ENCODE results near the gene BRD3. TPM values are rescaled to one million over a fixed set of nuclear protein-coding genes. Genes with fewer than 3 reads are reported as not detected.

Gene BRD3
- total and polyA plus RNA-seq, 8 donors = 8.8 to 36.3 (median 16.5) TPM

DNA sequence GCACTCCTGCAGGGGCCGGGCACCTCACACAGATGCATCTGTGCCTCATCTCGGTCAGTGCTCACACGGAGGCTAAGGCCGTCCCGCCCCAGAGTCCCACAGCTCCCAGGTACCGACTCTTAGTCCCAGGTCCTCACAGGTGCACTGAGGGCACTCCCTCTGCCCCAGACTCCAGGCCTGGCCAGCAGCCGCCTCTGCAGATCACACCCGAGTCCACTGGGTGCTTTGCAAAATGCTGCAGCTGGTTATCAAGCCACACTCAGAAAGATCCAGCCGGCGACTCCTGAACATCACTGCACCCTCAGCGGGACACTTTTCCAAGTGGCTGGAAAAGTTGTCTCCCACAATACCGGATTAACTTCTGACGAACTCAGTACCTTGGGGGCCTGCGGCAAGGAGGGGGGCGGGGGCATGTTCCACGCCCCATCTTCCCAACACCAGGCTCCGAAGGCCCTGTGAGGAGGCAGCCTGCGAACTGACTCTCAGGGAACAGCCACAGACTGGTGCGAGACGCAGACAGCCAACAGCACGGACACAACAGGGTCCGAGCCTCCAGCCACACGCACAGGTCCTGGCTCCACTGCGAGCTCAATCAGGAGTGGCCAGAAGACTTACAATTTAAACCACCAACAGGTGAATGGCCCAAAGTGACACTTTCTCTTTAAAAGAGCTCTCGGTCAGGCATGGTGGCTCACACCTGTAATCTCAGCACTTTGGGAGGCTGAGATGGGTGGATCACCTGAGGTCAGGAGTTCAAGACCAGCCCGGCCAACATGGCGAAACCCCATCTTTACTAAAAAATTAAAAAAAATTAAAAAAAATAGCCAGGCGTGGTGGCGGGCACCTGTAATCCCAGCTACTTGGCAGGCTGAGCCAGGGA lies 4.0 kb downstream of the BRD3 start:
- H3K9me3 ChIP-seq = no peaks in the 10 kb centered on the region
- H3K27me3 ChIP-seq = no peaks in the 10 kb centered on the region
- 89 to 90% methylated on average over 29 of the region's 29 CpGs for WGBS, 2 donors
- H3K36me3 ChIP-seq = no peaks in the 10 kb centered on the region
- intact Hi-C loops (cut with DNase I) = loop anchor here in 1 of 3 donors (10.0 kb wide), 1 partner anchor 71 kb away; the partner anchor contains the start of gene WDR5
- no peak for FAIRE-seq
- H3K4me1 ChIP-seq = peaks cover 0 to 24% (median 7%) of the 10 kb centered on the region in 3 donors
- no peak overlapping the region for H3K27ac ChIP-seq
- no peak overlapping the region for H3K4me3 ChIP-seq
- no peak for ATAC-seq
- TF ChIP-seq, protein P1, sequence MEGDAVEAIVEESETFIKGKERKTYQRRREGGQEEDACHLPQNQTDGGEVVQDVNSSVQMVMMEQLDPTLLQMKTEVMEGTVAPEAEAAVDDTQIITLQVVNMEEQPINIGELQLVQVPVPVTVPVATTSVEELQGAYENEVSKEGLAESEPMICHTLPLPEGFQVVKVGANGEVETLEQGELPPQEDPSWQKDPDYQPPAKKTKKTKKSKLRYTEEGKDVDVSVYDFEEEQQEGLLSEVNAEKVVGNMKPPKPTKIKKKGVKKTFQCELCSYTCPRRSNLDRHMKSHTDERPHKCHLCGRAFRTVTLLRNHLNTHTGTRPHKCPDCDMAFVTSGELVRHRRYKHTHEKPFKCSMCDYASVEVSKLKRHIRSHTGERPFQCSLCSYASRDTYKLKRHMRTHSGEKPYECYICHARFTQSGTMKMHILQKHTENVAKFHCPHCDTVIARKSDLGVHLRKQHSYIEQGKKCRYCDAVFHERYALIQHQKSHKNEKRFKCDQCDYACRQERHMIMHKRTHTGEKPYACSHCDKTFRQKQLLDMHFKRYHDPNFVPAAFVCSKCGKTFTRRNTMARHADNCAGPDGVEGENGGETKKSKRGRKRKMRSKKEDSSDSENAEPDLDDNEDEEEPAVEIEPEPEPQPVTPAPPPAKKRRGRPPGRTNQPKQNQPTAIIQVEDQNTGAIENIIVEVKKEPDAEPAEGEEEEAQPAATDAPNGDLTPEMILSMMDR (IDR thresholded peaks at IDR 0.05) = no peak
- peak in 2 of 6 donors; percentile 21 to 61 for DNase-seq

DNA sequence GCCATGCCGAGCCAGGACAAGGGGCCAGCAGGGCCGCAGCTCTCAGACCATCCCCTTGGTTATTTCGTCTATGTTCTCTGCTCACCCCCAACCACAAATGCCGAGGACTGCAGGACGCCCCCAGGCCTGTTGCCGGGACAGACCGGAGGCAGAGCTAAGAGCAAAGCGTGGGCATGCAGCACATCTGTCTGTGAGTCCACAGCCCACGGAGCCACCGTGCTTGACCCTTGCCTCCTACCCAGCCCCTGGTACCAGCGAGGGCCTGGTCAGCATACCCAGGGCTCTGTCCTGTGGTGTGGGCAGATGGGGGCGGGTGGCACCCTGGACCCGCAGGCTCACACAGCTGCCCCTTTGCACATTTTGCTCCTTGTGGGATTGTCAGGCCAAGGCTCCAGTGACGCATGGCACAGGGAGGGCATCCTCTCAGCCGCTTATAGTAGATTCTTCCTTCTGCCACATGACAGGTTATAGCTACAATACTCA lies 4.7 kb downstream of the BRD3 start:
- WGBS, 2 donors = 90 to 93% methylated on average over 15 of the region's 15 CpGs
- intact Hi-C loops (cut with DNase I) = loop anchor here in 1 of 3 donors (10.0 kb wide), 1 partner anchor 72 kb away; the partner anchor contains the start of gene WDR5
- DNase-seq (peak in 3 of 6 donors; percentile 30 to 62 (median 55)), FAIRE-seq (no peak), ATAC-seq (no peak)
- no peak overlapping the region for H3K4me3 ChIP-seq
- no peaks in the 10 kb centered on the region for H3K36me3 ChIP-seq
- H3K27me3 ChIP-seq = no peaks in the 10 kb centered on the region
- no peaks in the 10 kb centered on the region for H3K9me3 ChIP-seq
- H3K27ac ChIP-seq = no peak overlapping the region
- TF ChIP-seq, protein P1 (IDR thresholded peaks at IDR 0.05) = no peak
- H3K4me1 ChIP-seq = peaks cover under 1 to 29% (median 7%) of the 10 kb centered on the region in 3 donors

DNA sequence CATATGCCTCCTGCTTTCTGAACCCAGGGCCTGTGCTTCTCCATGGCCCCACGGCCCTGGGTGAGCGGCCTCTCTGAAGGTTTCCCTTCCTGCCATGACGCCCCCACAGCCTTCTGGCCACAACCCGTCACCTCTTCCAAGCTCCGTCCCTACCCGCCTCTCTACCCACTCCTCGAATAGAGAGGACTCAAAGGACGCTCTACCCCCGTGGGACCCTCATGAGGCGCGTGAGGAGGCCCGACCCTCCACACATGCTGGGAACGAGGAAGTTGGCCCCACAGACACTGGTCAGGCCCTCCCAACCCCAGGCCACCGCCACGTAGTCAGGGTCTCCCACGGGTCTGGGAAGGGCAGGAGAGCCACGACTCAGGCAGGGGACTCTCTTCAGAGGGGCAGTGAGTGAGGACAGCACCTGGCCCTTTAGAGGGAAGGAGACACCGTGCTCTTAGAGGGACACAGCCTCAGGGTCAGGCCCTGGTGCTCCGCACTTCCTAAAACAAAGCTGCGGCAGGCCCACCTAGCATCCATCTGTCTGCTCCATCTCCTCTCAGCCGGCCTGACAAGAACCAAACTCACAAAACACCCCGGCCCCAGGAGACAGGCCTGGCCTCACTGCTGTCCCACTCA lies 5.3 kb downstream of the BRD3 start:
- TF ChIP-seq, protein P1 (IDR thresholded peaks at IDR 0.05) = no peak
- peaks cover 6 to 35% (median 7%) of the 10 kb centered on the region in 3 donors for H3K4me1 ChIP-seq
- H3K36me3 ChIP-seq = no peaks in the 10 kb centered on the region
- peak in 1 of 6 donors; percentile 66 for DNase-seq
- H3K27ac ChIP-seq = peak overlapping the region in 1 of 4 donors; percentile 44
- no peaks in the 10 kb centered on the region for H3K27me3 ChIP-seq
- 78 to 79% methylated on average over 20 to 22 of the region's 22 CpGs for WGBS, 2 donors
- no peaks in the 10 kb centered on the region for H3K9me3 ChIP-seq
- intact Hi-C loops (cut with DNase I) = loop anchor here in 1 of 3 donors (10.0 kb wide), 1 partner anchor 72 kb away; the partner anchor contains the start of gene WDR5
- FAIRE-seq = no peak
- H3K4me3 ChIP-seq = no peak overlapping the region
- ATAC-seq = no peak

GRCh38 chr9:134061688-134062371 lies 6.0 kb downstream of the BRD3 start:
- TF ChIP-seq, protein P1 (IDR thresholded peaks at IDR 0.05) = no peak
- H3K36me3 ChIP-seq = no peaks in the 10 kb centered on the region
- DNase-seq (peak in 4 of 6 donors; percentile 19 to 77 (median 48)), FAIRE-seq (no peak), ATAC-seq (peak; percentile 15 to 47 (median 20))
- no peak overlapping the region for H3K4me3 ChIP-seq
- WGBS, 2 donors = 49 to 68% methylated on average over 19 to 22 of the region's 22 CpGs
- intact Hi-C loops (cut with DNase I) = loop anchor here in 1 of 3 donors (10.0 kb wide), 1 partner anchor 73 kb away; the partner anchor contains the start of gene WDR5
- H3K27me3 ChIP-seq = no peaks in the 10 kb centered on the region
- peak overlapping the region in 2 of 4 donors; percentile 3 to 44 for H3K27ac ChIP-seq
- peaks cover 13 to 42% (median 14%) of the 10 kb centered on the region in 3 donors for H3K4me1 ChIP-seq
- H3K9me3 ChIP-seq = no peaks in the 10 kb centered on the region

All from pancreas (tissue), 10 donors.